Keratinocyte (primary cell): ENCODE data around the gene RAB27B. TPM values are rescaled to one million over a fixed set of nuclear protein-coding genes. Genes with fewer than 3 reads are reported as not detected.
"Not testable (repeated sequence)": the region's sequence is repeated elsewhere in the genome, so short reads cannot be mapped to it uniquely, and the experiment has no call there.

Experiments
- DNase-seq: peaks from one replicate; pipeline ENCODE4 v3.0.0-alpha.2; 2011; ENCODE audit warnings: low read depth, missing footprints, low spot score
- FAIRE-seq: peaks from 2 replicates; lab custom pipeline; 2011; peaks lifted over from hg19 to GRCh38; lab: Jason Lieb, UNC
- H2AFZ ChIP-seq: 2 replicates; pipeline ENCODE4 v1.6.0; 2012; ENCODE audit warnings: low read length, control low read depth, inconsistent platforms; ENCODE audit not compliant: control insufficient read depth
- H3K27ac ChIP-seq: 2 replicates; pipeline ENCODE4 v1.5.1; 2011; ENCODE audit warnings: low read length; ENCODE audit not compliant: control insufficient read depth, insufficient read depth
- H3K27me3 ChIP-seq: 3 replicates; pipeline ENCODE4 v1.6.0; 2011; ENCODE audit warnings: low read length; ENCODE audit not compliant: control insufficient read depth, insufficient read depth; ENCODE audit errors: extremely low read depth
- H3K36me3 ChIP-seq, 2 experiments: 2 replicates in 1 of 2; 3 replicates in 1 of 2; pipeline ENCODE4 v1.5.1; 2011; ENCODE audit warnings: low read length in 2 of 2, mild to moderate bottlenecking in 1 of 2; ENCODE audit not compliant: control insufficient read depth in 2 of 2, insufficient read depth in 2 of 2; ENCODE audit errors: extremely low read depth in 1 of 2
- H3K4me1 ChIP-seq: 3 replicates; pipeline ENCODE4 v1.5.1; 2011; ENCODE audit warnings: low read length; ENCODE audit not compliant: control insufficient read depth, insufficient read depth; ENCODE audit errors: extremely low read depth
- H3K4me2 ChIP-seq: 3 replicates; pipeline ENCODE4 v1.6.0; 2011; ENCODE audit warnings: low read depth, low read length; ENCODE audit not compliant: control insufficient read depth, insufficient read depth; ENCODE audit errors: extremely low read depth
- H3K4me3 ChIP-seq, 3 experiments: fragments of 200-600 bp in 1 of 3; sonication (generic) in 1 of 3; 2 replicates in 2 of 3; 3 replicates in 1 of 3; pipeline ENCODE4 v1.5.1; 2011 to 2016; ENCODE audit warnings: low read length in 3 of 3, mild to moderate bottlenecking in 3 of 3, control low read depth in 2 of 3, inconsistent platforms in 1 of 3, low read depth in 1 of 3, mixed read lengths in 1 of 3, mixed run types in 1 of 3, moderate library complexity in 1 of 3; ENCODE audit not compliant: control insufficient read depth in 2 of 3, insufficient read depth in 2 of 3; ENCODE audit errors: extremely low read depth in 1 of 3
- H3K79me2 ChIP-seq: 2 replicates; pipeline ENCODE4 v1.6.0; 2012; ENCODE audit warnings: low read length; ENCODE audit not compliant: control insufficient read depth, insufficient read depth
- H3K9ac ChIP-seq: 3 replicates; pipeline ENCODE4 v1.6.0; 2011; ENCODE audit warnings: low read length; ENCODE audit not compliant: control insufficient read depth, insufficient read depth; ENCODE audit errors: extremely low read depth
- H3K9me1 ChIP-seq: 3 replicates; pipeline ENCODE4 v1.6.0; 2011; ENCODE audit warnings: low read length; ENCODE audit not compliant: control insufficient read depth, insufficient read depth; ENCODE audit errors: extremely low read depth
- H3K9me3 ChIP-seq: 2 replicates; pipeline ENCODE4 v1.5.1; 2012; ENCODE audit warnings: low read depth, low read length; ENCODE audit not compliant: control insufficient read depth
- H4K20me1 ChIP-seq: 3 replicates; pipeline ENCODE4 v1.6.0; 2011; ENCODE audit warnings: low read length; ENCODE audit not compliant: control insufficient read depth, insufficient read depth; ENCODE audit errors: extremely low read depth
- EZH2 ChIP-seq: IDR thresholded peaks from one replicate; pipeline ENCODE4 v1.6.1; 2012; ENCODE audit warnings: inconsistent platforms, mild to moderate bottlenecking, low read length, moderate library complexity
- dilution Hi-C: fragments of 300-500 bp; cut with MboI; formaldehyde crosslinking; loops from one replicate; pipeline ENCODE4 v1.7.0; 2020; ENCODE audit warnings: low sequenced_read_pairs; ENCODE audit not compliant: extremely low pct_ligation_motif_present
- polyA plus RNA-seq, 5 experiments: library from polyadenylated mRNA; depleted of rRNA in 3 of 5; stranded (reverse) in 3 of 5; stranded (forward) in 1 of 5; unstranded in 1 of 5; fragments of >200 nt; gene quantifications; 1 replicate in 1 of 5; 2 replicates in 3 of 5; 3 replicates in 1 of 5; pipeline versions ENCODE4 v1.2.1 to v1.2.3, GENCODE V29; 2011 to 2012; ENCODE audit warnings: missing spikeins in 2 of 5, low read depth in 1 of 5, low replicate concordance in 1 of 5
- TF ChIP-seq, protein P1 (sequence below), 3 experiments: IDR thresholded peaks in 1 of 3; conservative IDR thresholded peaks in 1 of 3; optimal IDR thresholded peaks in 1 of 3; 2 replicates in 2 of 3; 3 replicates in 1 of 3; pipeline versions ENCODE3 to v1.5.1; 2011; ENCODE audit warnings: low read length in 3 of 3, mild to moderate bottlenecking in 3 of 3, moderate library complexity in 2 of 3, control low read depth in 1 of 3, inconsistent platforms in 1 of 3; ENCODE audit not compliant: insufficient read depth in 2 of 3; ENCODE audit errors: extremely low read depth in 1 of 3

Gene RAB27B
- polyA plus RNA-seq, 1 donor (not counting 4 experiments of a cell fraction or from before 2014, with no cell fraction given), result 4.2 TPM

- H3K4me3 ChIP-seq, result no peak overlapping the region
- H3K9me1 ChIP-seq, result no peaks in the 10 kb centered on the region
- dilution Hi-C loops, result no loop called here
- no peak overlapping the region for H2AFZ ChIP-seq
- FAIRE-seq (no peak), DNase-seq (no peak)
- H3K9ac ChIP-seq, result no peak overlapping the region
- H3K79me2 ChIP-seq, result no peaks in the 10 kb centered on the region
- no peaks in the 10 kb centered on the region for H4K20me1 ChIP-seq
- no peaks in the 10 kb centered on the region for H3K4me1 ChIP-seq
- no peak overlapping the region for H3K27ac ChIP-seq
- H3K36me3 ChIP-seq, result no peaks in the 10 kb centered on the region
- no peaks in the 10 kb centered on the region for H3K27me3 ChIP-seq
- H3K9me3 ChIP-seq, result no peaks in the 10 kb centered on the region
- TF ChIP-seq, protein P1, sequence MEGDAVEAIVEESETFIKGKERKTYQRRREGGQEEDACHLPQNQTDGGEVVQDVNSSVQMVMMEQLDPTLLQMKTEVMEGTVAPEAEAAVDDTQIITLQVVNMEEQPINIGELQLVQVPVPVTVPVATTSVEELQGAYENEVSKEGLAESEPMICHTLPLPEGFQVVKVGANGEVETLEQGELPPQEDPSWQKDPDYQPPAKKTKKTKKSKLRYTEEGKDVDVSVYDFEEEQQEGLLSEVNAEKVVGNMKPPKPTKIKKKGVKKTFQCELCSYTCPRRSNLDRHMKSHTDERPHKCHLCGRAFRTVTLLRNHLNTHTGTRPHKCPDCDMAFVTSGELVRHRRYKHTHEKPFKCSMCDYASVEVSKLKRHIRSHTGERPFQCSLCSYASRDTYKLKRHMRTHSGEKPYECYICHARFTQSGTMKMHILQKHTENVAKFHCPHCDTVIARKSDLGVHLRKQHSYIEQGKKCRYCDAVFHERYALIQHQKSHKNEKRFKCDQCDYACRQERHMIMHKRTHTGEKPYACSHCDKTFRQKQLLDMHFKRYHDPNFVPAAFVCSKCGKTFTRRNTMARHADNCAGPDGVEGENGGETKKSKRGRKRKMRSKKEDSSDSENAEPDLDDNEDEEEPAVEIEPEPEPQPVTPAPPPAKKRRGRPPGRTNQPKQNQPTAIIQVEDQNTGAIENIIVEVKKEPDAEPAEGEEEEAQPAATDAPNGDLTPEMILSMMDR (optimal IDR thresholded peaks at IDR 0.05 in 1 of 3, IDR thresholded peaks at IDR 0.05 in 1 of 3, conservative IDR thresholded peaks at IDR 0.05 in 1 of 3; ENCODE audit: extremely low read depth in 1 of 3, insufficient read depth in 2 of 3, low read length in 3 of 3), result no peak
- no peak for TF ChIP-seq EZH2
- H3K4me2 ChIP-seq, result no peak overlapping the region
These were observed 14.2 kb upstream of the RAB27B start for GRCh38 chr18:54813977-54814565.

- Histone ChIP-seq H3K9me3 (no peaks in the 10 kb centered on the region), H3K9ac (no peak overlapping the region), H4K20me1 (no peaks in the 10 kb centered on the region), H3K4me3 (no peak overlapping the region), H2AFZ (no peak overlapping the region), H3K79me2 (no peaks in the 10 kb centered on the region), H3K36me3 (no peaks in the 10 kb centered on the region), H3K4me1 (no peaks in the 10 kb centered on the region), H3K27ac (no peak overlapping the region), H3K27me3 (no peaks in the 10 kb centered on the region), H3K4me2 (no peak overlapping the region), H3K9me1 (no peaks in the 10 kb centered on the region)
- FAIRE-seq (no peak), DNase-seq (no peak)
- dilution Hi-C loops, result no loop called here
- TF ChIP-seq EZH2, result no peak
- TF ChIP-seq, protein P1 (optimal IDR thresholded peaks at IDR 0.05 in 1 of 3, IDR thresholded peaks at IDR 0.05 in 1 of 3, conservative IDR thresholded peaks at IDR 0.05 in 1 of 3; ENCODE audit: extremely low read depth in 1 of 3, insufficient read depth in 2 of 3, low read length in 3 of 3), result no peak
These were observed 13.2 kb upstream of the RAB27B start for GRCh38 chr18:54815086-54815485.

GRCh38 chr18:54820785-54821275, 7.4 kb upstream of the RAB27B start:
- DNase-seq, dilution Hi-C loops, H3K9me3 ChIP-seq, H3K36me3 ChIP-seq, H3K79me2 ChIP-seq, H4K20me1 ChIP-seq, H3K9ac ChIP-seq, H3K27ac ChIP-seq, H3K4me3 ChIP-seq, H3K9me1 ChIP-seq, FAIRE-seq, H3K4me2 ChIP-seq, H3K27me3 ChIP-seq, H2AFZ ChIP-seq, H3K4me1 ChIP-seq: not testable (repeated sequence)
